Fibroblast of lung (primary cell): ENCODE measurements around the gene SMIM38. TPM values are rescaled to one million over a fixed set of nuclear protein-coding genes. Genes with fewer than 3 reads are reported as not detected.

Source experiments
- DNase-seq, 2 donors: peaks; one replicate each; pipeline versions ENCODE4 v3.0.0 to v3.0.0-alpha.2; 2010; ENCODE audit warnings: low read depth in 2 of 2
- H2AFZ ChIP-seq: 2 replicates; pipeline ENCODE4 v1.5.1; 2012; ENCODE audit warnings: low read length, control low read depth, inconsistent platforms
- H3K27ac ChIP-seq: 2 replicates; pipeline ENCODE4 v1.5.1; 2011; ENCODE audit warnings: low read length, control low read depth; ENCODE audit not compliant: insufficient read depth
- H3K27me3 ChIP-seq: 2 replicates; pipeline ENCODE4 v1.5.1; 2011; ENCODE audit warnings: mild to moderate bottlenecking, low read length; ENCODE audit not compliant: control insufficient read depth, insufficient read depth
- H3K36me3 ChIP-seq: 2 replicates; pipeline ENCODE4 v1.5.1; 2011; ENCODE audit warnings: low read length; ENCODE audit not compliant: control insufficient read depth, insufficient read depth
- H3K4me1 ChIP-seq: 2 replicates; pipeline ENCODE4 v1.5.1; 2011; ENCODE audit warnings: low read length; ENCODE audit not compliant: control insufficient read depth, insufficient read depth; ENCODE audit errors: extremely low read depth
- H3K4me2 ChIP-seq: 2 replicates; pipeline ENCODE4 v1.5.1; 2011; ENCODE audit warnings: low read length, control low read depth; ENCODE audit not compliant: insufficient read depth; ENCODE audit errors: extremely low read depth
- H3K4me3 ChIP-seq, 4 experiments: fragments of 200-600 bp in 1 of 4; sonication (generic) in 1 of 4; replicated peaks in 1 of 4; 2 replicates each; pipeline ENCODE4 v1.5.1; 2011 to 2016; ENCODE audit warnings: low read length in 4 of 4, low read depth in 3 of 4, mild to moderate bottlenecking in 3 of 4, control low read depth in 2 of 4, inconsistent platforms in 1 of 4, mixed read lengths in 1 of 4; ENCODE audit not compliant: insufficient read depth in 1 of 4; ENCODE audit errors: control extremely low read depth in 1 of 4
- H3K79me2 ChIP-seq: 2 replicates; pipeline ENCODE4 v1.5.1; 2012; ENCODE audit warnings: mild to moderate bottlenecking, low read length, inconsistent platforms; ENCODE audit not compliant: control insufficient read depth, insufficient read depth
- H3K9ac ChIP-seq: 2 replicates; pipeline ENCODE4 v1.5.1; 2011; ENCODE audit warnings: mild to moderate bottlenecking, low read length, control low read depth; ENCODE audit not compliant: insufficient read depth
- H3K9me3 ChIP-seq: 2 replicates; pipeline ENCODE4 v1.5.1; 2012; ENCODE audit warnings: low read depth, low read length; ENCODE audit not compliant: control insufficient read depth, insufficient read depth
- H4K20me1 ChIP-seq: 2 replicates; pipeline ENCODE4 v1.5.1; 2011; ENCODE audit warnings: low read length; ENCODE audit not compliant: control insufficient read depth, insufficient read depth; ENCODE audit errors: extremely low read depth
- EZH2 ChIP-seq: IDR thresholded peaks from 2 replicates; pipeline ENCODE4 v1.5.1; 2012; ENCODE audit warnings: low read length, control low read depth, mild to moderate bottlenecking; ENCODE audit errors: missing control alignments
- polyA plus RNA-seq, 2 donors: library from polyadenylated mRNA; depleted of rRNA in 1 of 2; stranded (reverse) in 1 of 2; unstranded in 1 of 2; fragments of >200 nt; gene quantifications; 2 replicates each; pipeline ENCODE4 v1.2.1, GENCODE V29; 2011 to 2012; ENCODE audit warnings: missing spikeins in 1 of 2
- total RNA-seq: library from RNA; depleted of rRNA; stranded (reverse); fragments of >200 nt; gene quantifications from 2 replicates; pipeline ENCODE4 v1.2.1, GENCODE V29; 2014
- TF ChIP-seq, protein P1 (sequence below), 2 donors: IDR thresholded peaks in 1 of 2; conservative IDR thresholded peaks in 1 of 2; 1 replicate in 1 of 2; 2 replicates in 1 of 2; pipeline ENCODE4 v1.5.1; 2011 to 2012; ENCODE audit warnings: low read length in 2 of 2, control low read depth in 1 of 2, inconsistent platforms in 1 of 2, low read depth in 1 of 2, mild to moderate bottlenecking in 1 of 2

The SMIM38 gene
- total and polyA plus RNA-seq, 2 donors (not counting 1 experiment from before 2014, with no cell fraction given): 0.06 to 0.33 TPM

DNA sequence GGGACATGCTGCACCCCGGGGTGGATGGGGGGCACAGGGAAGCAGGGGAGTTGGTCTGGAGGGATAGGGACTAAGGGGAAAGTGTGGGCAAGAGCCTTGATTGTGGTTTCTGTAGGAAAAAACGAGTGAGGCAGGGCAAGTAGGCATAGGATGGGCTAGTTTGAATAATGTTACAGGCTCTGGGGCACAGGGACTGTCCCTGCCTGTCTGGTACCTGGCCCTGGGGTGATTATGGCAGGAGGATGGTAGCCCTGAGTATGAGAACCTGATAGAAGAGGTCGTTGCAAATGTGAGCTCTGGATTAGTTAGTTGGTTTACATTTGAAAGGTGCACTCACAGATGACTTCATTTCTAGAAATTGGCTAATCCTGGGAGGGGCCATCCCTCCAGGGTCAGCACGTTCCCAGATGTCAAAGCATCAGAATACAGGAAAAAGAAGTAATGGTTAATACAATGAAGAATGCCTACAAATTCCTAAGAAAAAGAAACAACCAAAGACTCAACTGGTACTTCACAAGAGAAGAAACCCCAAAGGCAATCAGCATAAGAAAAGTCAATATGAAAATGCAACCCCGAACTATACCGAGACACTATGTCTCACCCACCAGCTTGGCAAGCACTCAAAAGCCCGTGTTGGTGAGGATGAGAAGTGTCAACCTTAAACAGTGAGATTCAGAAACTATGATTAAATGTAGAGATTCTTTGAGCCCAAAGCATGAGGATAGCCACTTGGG is 11.3 kb upstream of the SMIM38 start:
- no peak overlapping the region for H3K4me2 ChIP-seq
- H2AFZ ChIP-seq: no peak overlapping the region
- H3K9ac ChIP-seq: no peak overlapping the region
- H4K20me1 ChIP-seq: no peaks in the 10 kb centered on the region
- H3K79me2 ChIP-seq: no peaks in the 10 kb centered on the region
- TF ChIP-seq, protein P1, sequence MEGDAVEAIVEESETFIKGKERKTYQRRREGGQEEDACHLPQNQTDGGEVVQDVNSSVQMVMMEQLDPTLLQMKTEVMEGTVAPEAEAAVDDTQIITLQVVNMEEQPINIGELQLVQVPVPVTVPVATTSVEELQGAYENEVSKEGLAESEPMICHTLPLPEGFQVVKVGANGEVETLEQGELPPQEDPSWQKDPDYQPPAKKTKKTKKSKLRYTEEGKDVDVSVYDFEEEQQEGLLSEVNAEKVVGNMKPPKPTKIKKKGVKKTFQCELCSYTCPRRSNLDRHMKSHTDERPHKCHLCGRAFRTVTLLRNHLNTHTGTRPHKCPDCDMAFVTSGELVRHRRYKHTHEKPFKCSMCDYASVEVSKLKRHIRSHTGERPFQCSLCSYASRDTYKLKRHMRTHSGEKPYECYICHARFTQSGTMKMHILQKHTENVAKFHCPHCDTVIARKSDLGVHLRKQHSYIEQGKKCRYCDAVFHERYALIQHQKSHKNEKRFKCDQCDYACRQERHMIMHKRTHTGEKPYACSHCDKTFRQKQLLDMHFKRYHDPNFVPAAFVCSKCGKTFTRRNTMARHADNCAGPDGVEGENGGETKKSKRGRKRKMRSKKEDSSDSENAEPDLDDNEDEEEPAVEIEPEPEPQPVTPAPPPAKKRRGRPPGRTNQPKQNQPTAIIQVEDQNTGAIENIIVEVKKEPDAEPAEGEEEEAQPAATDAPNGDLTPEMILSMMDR (conservative IDR thresholded peaks at IDR 0.05 in 1 of 2, IDR thresholded peaks at IDR 0.05 in 1 of 2; ENCODE audit: low read depth in 1 of 2, low read length in 2 of 2): no peak
- no peak for TF ChIP-seq EZH2
- no peak overlapping the region for H3K27ac ChIP-seq
- no peaks in the 10 kb centered on the region for H3K9me3 ChIP-seq
- H3K27me3 ChIP-seq: no peaks in the 10 kb centered on the region
- DNase-seq: no peak
- peak overlapping the region in 1 of 4 experiments; percentile 8 for H3K4me3 ChIP-seq
- H3K36me3 ChIP-seq: no peaks in the 10 kb centered on the region
- no peaks in the 10 kb centered on the region for H3K4me1 ChIP-seq

DNA sequence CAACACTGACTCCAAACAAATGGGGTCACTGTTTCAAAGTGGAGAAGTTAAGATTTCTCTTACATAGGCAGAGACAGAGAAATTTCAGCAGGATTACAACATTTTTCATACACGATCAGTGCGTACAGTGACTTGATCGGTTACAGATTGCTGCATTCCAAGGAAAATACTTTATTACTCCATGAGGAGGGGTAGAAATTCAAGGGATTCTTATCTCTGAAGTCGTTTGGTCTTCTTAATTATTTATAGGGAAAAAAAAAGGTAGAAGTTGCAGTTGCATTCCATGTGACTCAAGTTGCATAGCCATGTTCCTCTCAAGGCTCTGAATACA is 10.7 kb upstream of the SMIM38 start:
- peak; percentile 60 to 89 for DNase-seq
- Histone ChIP-seq H3K27me3 (no peaks in the 10 kb centered on the region), H3K4me3 (no peak overlapping the region), H2AFZ (no peak overlapping the region), H3K4me2 (no peak overlapping the region), H3K4me1 (no peaks in the 10 kb centered on the region), H3K9ac (no peak overlapping the region), H3K9me3 (no peaks in the 10 kb centered on the region), H3K36me3 (no peaks in the 10 kb centered on the region), H4K20me1 (no peaks in the 10 kb centered on the region), H3K27ac (no peak overlapping the region), H3K79me2 (no peaks in the 10 kb centered on the region)
- TF ChIP-seq, protein P1 (conservative IDR thresholded peaks at IDR 0.05 in 1 of 2, IDR thresholded peaks at IDR 0.05 in 1 of 2; ENCODE audit: low read depth in 1 of 2, low read length in 2 of 2): peak in 1 of 2 donors; percentile 20
- TF ChIP-seq EZH2: no peak

DNA sequence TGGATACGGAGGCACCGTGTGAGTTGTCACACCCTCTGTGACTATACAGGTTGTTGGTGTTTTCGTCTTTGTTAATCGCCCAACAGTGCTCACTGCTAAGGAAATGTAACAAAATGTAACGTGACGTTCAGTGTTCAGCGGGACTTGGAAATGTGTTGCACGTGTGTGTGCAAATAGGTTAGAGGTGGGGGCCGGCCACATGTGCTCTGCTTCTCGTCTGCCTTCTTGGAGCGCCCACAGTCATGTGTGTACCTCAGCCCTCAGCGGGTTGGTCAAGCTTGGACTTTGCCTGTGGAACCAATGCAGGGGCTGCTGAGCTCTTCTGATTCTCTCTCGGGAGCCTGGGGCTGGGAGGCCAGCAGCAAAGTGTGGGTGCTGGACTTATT is 7.4 kb upstream of the SMIM38 start:
- Histone ChIP-seq H3K4me3 (no peak overlapping the region), H4K20me1 (no peaks in the 10 kb centered on the region), H3K9me3 (no peaks in the 10 kb centered on the region), H3K36me3 (no peaks in the 10 kb centered on the region), H3K9ac (no peak overlapping the region), H3K4me1 (no peaks in the 10 kb centered on the region), H2AFZ (no peak overlapping the region), H3K27me3 (no peaks in the 10 kb centered on the region), H3K27ac (no peak overlapping the region), H3K79me2 (no peaks in the 10 kb centered on the region), H3K4me2 (no peak overlapping the region)
- DNase-seq: no peak
- TF ChIP-seq, protein P1 (conservative IDR thresholded peaks at IDR 0.05 in 1 of 2, IDR thresholded peaks at IDR 0.05 in 1 of 2; ENCODE audit: low read depth in 1 of 2, low read length in 2 of 2): no peak
- no peak for TF ChIP-seq EZH2
